GM21360 (cell line): ENCODE measurements around the gene CGREF1.
"Not testable (repeated sequence)": the region's sequence is repeated elsewhere in the genome, so short reads cannot be mapped to it uniquely, and the experiment has no call there.

Experiments
- ATAC-seq: cut with Tn5 transposase; IDR thresholded peaks from one replicate; pipeline ENCODE4 v1.9.1; 2021; ENCODE audit warnings: mild to moderate bottlenecking, moderate library complexity; ENCODE audit not compliant: unreplicated experiment

Gene CGREF1

GRCh38 chr2:27115519-27115918 is 3.4 kb downstream of the CGREF1 start:
- no peak for ATAC-seq

GRCh38 chr2:27111392-27112078 is 7.4 kb downstream of the CGREF1 start:
- ATAC-seq: not testable (repeated sequence)

GRCh38 chr2:27110603-27111352 is 8.2 kb downstream of the CGREF1 start:
- ATAC-seq: not testable (repeated sequence)

- no peak for ATAC-seq
Observed at GRCh38 chr2:27109083-27109482, 9.8 kb downstream of the CGREF1 start.

GRCh38 chr2:27108221-27108620 is 10.7 kb downstream of the CGREF1 start:
- no peak for ATAC-seq

- no peak for ATAC-seq
Observed at GRCh38 chr2:27105981-27106380, 12.9 kb downstream of the CGREF1 start.

GRCh38 chr2:27102329-27102728 is 16.6 kb downstream of the CGREF1 start:
- no peak for ATAC-seq

- no peak for ATAC-seq
Observed at GRCh38 chr2:27100036-27100435, 18.9 kb downstream of the CGREF1 start.

GRCh38 chr2:27099334-27099955 is 19.5 kb downstream of the CGREF1 start:
- ATAC-seq: no peak

GRCh38 chr2:27097341-27097740 is 21.6 kb downstream of the CGREF1 start:
- ATAC-seq: no peak

- ATAC-seq: no peak
Observed at GRCh38 chr2:27096748-27097297, 22.1 kb downstream of the CGREF1 start.

- ATAC-seq: no peak
Observed at GRCh38 chr2:27095745-27096651, 22.9 kb downstream of the CGREF1 start.

- no peak for ATAC-seq
Observed at GRCh38 chr2:27095427-27095744, 23.5 kb downstream of the CGREF1 start.

- no peak for ATAC-seq
Observed at GRCh38 chr2:27094353-27094984, 24.5 kb downstream of the CGREF1 start.

- no peak for ATAC-seq
Observed at GRCh38 chr2:27093430-27094352, 25.2 kb downstream of the CGREF1 start.

GRCh38 chr2:27092696-27093429 is 26.1 kb downstream of the CGREF1 start:
- ATAC-seq: no peak

GRCh38 chr2:27091746-27092695 is 26.9 kb downstream of the CGREF1 start:
- ATAC-seq: no peak
